Esophagus squamous epithelium (tissue), 4 donors: ENCODE measurements around the gene BAD.

Experiments used
- CTCF ChIP-seq, 6 experiments: fragments of 450-650 bp in 4 of 6; fragments of 200-600 bp in 2 of 6; sonication (generic) in 2 of 6; IDR thresholded peaks; one replicate each; pipeline ENCODE4 v1.5.1; 2016 to 2019; ENCODE audit warnings: antibody characterized with exemption in 6 of 6, mild to moderate bottlenecking in 4 of 6, moderate library complexity in 4 of 6
- POLR2A ChIP-seq, 4 donors: fragments of 450-650 bp; IDR thresholded peaks; one replicate each; pipeline ENCODE4 v1.6.1; 2017; ENCODE audit warnings: antibody characterized with exemption in 4 of 4, mild to moderate bottlenecking in 4 of 4, moderate library complexity in 3 of 4

GRCh38 chr11:64259533-64260067, 24.9 kb downstream of the BAD start:
- TF ChIP-seq CTCF (IDR thresholded peaks at IDR 0.05) (no peak), POLR2A (IDR thresholded peaks at IDR 0.05) (no peak)
